Astrocyte of the spinal cord (primary cell): ENCODE data around the gene THAP2.

ENCODE experiments used
- DNase-seq: peaks from one replicate; pipeline ENCODE4 v3.0.0; 2011; ENCODE audit warnings: low read depth, low spot score
- H3K4me3 ChIP-seq: 2 replicates; pipeline ENCODE4 v1.5.1; 2011; ENCODE audit warnings: low read depth, mild to moderate bottlenecking, low read length, moderate library complexity
- CTCF ChIP-seq: IDR thresholded peaks from 2 replicates; pipeline ENCODE4 v1.5.1; 2012; ENCODE audit warnings: low read depth, mild to moderate bottlenecking, low read length, inconsistent platforms
- in situ Hi-C: cut with HindIII; loops from 2 replicates; pipeline ENCODE4 v1.10.0; 2017; ENCODE audit warnings: low sequenced_read_pairs

The THAP2 gene

GRCh38 chr12:71666259-71666658 lies 2.2 kb downstream of the THAP2 start:
- no peak for TF ChIP-seq CTCF
- no peak overlapping the region for H3K4me3 ChIP-seq
- no peak for DNase-seq
- in situ Hi-C loops, result no loop called here

DNA sequence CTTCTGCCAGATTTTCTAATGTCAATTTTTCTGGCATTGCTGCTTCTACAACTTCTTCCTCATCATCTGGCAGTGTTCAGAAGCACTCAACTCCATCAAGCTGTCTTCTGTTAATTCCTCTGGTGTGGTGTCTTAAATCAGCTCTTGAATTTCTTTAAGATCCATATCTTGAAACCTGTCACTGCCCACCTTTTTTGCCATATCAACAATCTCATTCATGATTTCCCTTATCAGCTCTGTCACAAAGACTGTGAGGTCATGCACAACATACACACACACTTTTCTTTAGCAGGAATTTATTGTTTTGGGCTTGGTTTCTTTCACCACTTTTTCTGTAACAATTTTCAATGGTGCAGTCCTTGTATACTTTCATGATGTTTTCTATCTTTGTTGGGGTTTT lies 7.2 kb downstream of the THAP2 start:
- H3K4me3 ChIP-seq, result no peak overlapping the region
- TF ChIP-seq CTCF, result no peak
- DNase-seq, result no peak
- in situ Hi-C loops, result no loop called here

GRCh38 chr12:71671816-71672215 lies 7.7 kb downstream of the THAP2 start:
- no peak overlapping the region for H3K4me3 ChIP-seq
- DNase-seq, result no peak
- TF ChIP-seq CTCF, result no peak
- in situ Hi-C loops, result no loop called here

DNA sequence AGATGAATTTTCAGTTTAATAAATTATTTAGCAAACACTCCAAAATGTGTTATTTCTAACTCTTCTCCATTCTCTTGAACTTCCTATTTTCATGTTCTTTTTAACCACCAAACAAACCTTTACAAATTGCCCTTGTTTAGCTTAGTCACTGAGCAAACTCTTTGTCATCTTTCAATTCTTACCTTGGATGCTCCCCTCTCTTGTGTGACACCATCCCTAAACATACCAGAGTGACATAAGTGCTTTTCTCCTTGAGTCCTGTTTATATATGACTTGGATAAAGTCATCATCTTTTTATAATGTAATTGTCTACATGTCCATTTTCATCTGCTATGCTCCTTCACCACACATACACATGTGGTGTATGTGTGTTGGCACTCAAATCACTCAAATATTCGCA lies 18.4 kb downstream of the THAP2 start:
- in situ Hi-C loops, result no loop called here
- DNase-seq, result no peak
- no peak for TF ChIP-seq CTCF
- no peak overlapping the region for H3K4me3 ChIP-seq

DNA sequence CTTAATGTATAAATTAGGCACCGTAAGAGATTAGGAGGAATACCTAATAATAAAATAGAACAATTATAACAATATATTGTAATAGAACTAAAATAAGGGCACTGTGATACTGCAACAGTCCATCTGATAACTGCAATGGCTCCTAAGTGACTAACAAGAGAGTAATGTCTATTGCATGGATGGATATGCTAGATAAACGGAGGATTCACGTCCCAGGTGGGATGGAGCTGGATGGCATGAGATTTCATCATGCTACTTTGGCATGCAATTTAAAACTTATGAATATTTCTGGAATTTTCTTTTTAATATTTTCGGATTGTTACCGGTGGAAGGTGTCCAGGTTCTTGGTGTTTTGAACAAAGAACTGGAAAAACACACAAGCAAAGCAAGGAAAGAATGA lies 19.5 kb downstream of the THAP2 start:
- no peak for DNase-seq
- TF ChIP-seq CTCF, result no peak
- no peak overlapping the region for H3K4me3 ChIP-seq
- in situ Hi-C loops, result no loop called here

- no peak overlapping the region for H3K4me3 ChIP-seq
- in situ Hi-C loops, result no loop called here
- no peak for DNase-seq
- no peak for TF ChIP-seq CTCF
Measured at GRCh38 chr12:71684081-71684480, 20.0 kb downstream of the THAP2 start.

DNA sequence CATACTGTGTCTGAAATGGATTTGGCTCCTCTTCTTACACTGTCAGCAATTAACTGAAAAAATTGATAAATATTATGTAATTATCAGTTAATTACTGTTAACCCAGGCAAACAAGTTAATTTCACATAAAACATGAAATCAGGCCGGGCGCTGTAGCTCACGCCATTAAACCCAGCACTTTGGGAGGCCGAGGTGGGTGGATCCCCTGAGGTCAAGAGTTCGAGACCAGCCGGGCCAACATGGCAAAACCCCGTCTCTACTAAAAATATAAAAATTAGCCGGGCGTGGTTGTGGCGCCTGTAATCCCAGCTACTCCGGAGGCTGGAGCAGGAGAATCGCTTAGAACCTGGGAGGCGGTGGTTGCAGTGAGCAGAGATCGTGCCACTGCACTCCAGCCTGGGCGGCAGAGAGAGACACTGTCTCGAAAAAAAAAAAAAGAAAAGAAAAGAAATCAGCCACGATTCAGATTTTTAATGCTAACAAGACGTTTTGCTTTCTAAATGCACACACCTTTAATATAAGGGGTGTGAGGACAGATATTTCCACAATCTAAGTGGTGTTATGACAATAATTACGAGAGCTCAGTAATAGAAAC lies 21.3 kb downstream of the THAP2 start:
- TF ChIP-seq CTCF, result no peak
- no peak for DNase-seq
- H3K4me3 ChIP-seq, result peak overlapping the region; percentile 75
- in situ Hi-C loops, result no loop called here
